ENCODE measurements around the gene SHC1. TPM values are rescaled to one million over a fixed set of nuclear protein-coding genes. Genes with fewer than 3 reads are reported as not detected.

The SHC1 gene
- total and polyA plus RNA-seq, 2 donors from 2014 or later = 43.8 to 153 TPM

- no peaks in the 10 kb centered on the region for H3K27me3 ChIP-seq (ENCODE audit: control insufficient read depth, insufficient read depth, low read length)
- peaks cover 7 to 30% (median 20%) of the 10 kb centered on the region in 3 donors for H3K4me1 ChIP-seq (ENCODE audit: control insufficient read depth in 2 of 3, insufficient read depth in 2 of 3, low read depth in 1 of 3, low read length in 3 of 3)
- H3K9ac ChIP-seq (ENCODE audit: low read length in 3 of 3) = peak within 1 kb of the TSS; percentile 93 to 98 (median 97)
- no peaks in the 10 kb centered on the region for H3K9me3 ChIP-seq (ENCODE audit: control insufficient read depth in 2 of 3, insufficient read depth in 1 of 3, low read length in 3 of 3)
- no peaks in the 10 kb centered on the region for H3K36me3 ChIP-seq (ENCODE audit: control insufficient read depth in 2 of 3, insufficient read depth in 3 of 3, low read length in 3 of 3)
- TF ChIP-seq, protein P1, sequence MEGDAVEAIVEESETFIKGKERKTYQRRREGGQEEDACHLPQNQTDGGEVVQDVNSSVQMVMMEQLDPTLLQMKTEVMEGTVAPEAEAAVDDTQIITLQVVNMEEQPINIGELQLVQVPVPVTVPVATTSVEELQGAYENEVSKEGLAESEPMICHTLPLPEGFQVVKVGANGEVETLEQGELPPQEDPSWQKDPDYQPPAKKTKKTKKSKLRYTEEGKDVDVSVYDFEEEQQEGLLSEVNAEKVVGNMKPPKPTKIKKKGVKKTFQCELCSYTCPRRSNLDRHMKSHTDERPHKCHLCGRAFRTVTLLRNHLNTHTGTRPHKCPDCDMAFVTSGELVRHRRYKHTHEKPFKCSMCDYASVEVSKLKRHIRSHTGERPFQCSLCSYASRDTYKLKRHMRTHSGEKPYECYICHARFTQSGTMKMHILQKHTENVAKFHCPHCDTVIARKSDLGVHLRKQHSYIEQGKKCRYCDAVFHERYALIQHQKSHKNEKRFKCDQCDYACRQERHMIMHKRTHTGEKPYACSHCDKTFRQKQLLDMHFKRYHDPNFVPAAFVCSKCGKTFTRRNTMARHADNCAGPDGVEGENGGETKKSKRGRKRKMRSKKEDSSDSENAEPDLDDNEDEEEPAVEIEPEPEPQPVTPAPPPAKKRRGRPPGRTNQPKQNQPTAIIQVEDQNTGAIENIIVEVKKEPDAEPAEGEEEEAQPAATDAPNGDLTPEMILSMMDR (IDR thresholded peaks at IDR 0.05; ENCODE audit: borderline replicate concordance, extremely low read depth, insufficient read depth) = no peak
- H3K27ac ChIP-seq (ENCODE audit: low read depth in 2 of 2, low read length in 2 of 2) = peak within 1 kb of the TSS; percentile 96 to 98
- FAIRE-seq (peak; percentile 99), DNase-seq (peak; percentile 99 to 100 (median 99))
- peak within 1 kb of the TSS; percentile 75 to 94 (median 83) for H3K4me3 ChIP-seq (ENCODE audit: low read length in 3 of 3)
- intact Hi-C loops (cut with DNase I) = no loop called here
These were observed 3.7 kb upstream of the SHC1 start, which contains the start of gene CKS1B for GRCh38 chr1:154974102-154974807. TSS of gene CKS1B (plus strand) at chr1:154974681. CDS start at chr1:154974746, 65 bp downstream.

DNA sequence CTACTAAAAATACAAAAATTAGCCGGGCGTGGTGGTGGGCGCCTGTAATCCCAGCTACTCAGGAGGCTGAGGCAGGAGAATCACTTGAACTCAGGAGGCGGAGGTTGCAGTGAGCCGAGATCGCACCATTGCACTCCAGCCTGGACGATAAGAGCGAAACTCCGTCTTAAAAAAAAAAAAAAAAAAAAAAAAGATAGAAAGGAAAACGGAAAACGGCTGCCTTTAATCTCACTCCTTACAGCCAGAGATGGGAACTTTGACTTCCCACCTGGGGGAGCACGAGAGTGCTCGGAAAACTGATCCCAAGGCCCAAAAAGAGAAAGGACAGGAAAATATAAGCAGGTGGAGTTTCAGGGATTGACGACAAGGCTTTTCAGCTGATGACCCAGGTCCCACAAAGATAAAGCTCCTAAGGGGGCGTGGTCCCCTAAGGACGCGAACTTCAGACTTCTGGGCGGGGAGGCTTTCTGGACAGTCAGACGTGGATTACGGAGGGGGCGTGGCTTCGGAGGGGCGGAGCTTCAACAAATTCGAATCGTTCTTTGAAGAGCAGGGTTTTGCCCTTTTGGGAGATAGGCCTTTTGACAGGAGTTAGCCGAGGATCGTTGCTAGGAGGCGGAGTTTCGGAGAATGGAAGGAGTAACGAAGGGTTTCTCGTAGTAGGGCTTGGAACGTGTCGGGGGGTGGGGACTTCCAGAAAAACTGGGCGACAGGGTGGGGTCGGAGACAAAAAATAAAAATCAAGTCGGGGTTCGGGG, 3.0 kb upstream of the SHC1 start:
- peaks cover 7 to 30% (median 24%) of the 10 kb centered on the region in 3 donors for H3K4me1 ChIP-seq (ENCODE audit: control insufficient read depth in 2 of 3, insufficient read depth in 2 of 3, low read depth in 1 of 3, low read length in 3 of 3)
- intact Hi-C loops (cut with DNase I) = no loop called here
- H3K27ac ChIP-seq (ENCODE audit: low read depth in 2 of 2, low read length in 2 of 2) = peak overlapping the region; percentile 96 to 98
- H3K36me3 ChIP-seq (ENCODE audit: control insufficient read depth in 2 of 3, insufficient read depth in 3 of 3, low read length in 3 of 3) = peaks cover 0 to 3% (median 0%) of the 10 kb centered on the region in 3 donors
- H3K9ac ChIP-seq (ENCODE audit: low read length in 3 of 3) = peak overlapping the region; percentile 24 to 93 (median 83)
- peak overlapping the region; percentile 75 to 94 (median 83) for H3K4me3 ChIP-seq (ENCODE audit: low read length in 3 of 3)
- H3K9me3 ChIP-seq (ENCODE audit: control insufficient read depth in 2 of 3, insufficient read depth in 1 of 3, low read length in 3 of 3) = no peaks in the 10 kb centered on the region
- DNase-seq = peak; percentile 95 to 99 (median 98)
- no peak for FAIRE-seq
- TF ChIP-seq, protein P1 (IDR thresholded peaks at IDR 0.05; ENCODE audit: borderline replicate concordance, extremely low read depth, insufficient read depth) = peak; percentile 19
- no peaks in the 10 kb centered on the region for H3K27me3 ChIP-seq (ENCODE audit: control insufficient read depth, insufficient read depth, low read length)

DNA sequence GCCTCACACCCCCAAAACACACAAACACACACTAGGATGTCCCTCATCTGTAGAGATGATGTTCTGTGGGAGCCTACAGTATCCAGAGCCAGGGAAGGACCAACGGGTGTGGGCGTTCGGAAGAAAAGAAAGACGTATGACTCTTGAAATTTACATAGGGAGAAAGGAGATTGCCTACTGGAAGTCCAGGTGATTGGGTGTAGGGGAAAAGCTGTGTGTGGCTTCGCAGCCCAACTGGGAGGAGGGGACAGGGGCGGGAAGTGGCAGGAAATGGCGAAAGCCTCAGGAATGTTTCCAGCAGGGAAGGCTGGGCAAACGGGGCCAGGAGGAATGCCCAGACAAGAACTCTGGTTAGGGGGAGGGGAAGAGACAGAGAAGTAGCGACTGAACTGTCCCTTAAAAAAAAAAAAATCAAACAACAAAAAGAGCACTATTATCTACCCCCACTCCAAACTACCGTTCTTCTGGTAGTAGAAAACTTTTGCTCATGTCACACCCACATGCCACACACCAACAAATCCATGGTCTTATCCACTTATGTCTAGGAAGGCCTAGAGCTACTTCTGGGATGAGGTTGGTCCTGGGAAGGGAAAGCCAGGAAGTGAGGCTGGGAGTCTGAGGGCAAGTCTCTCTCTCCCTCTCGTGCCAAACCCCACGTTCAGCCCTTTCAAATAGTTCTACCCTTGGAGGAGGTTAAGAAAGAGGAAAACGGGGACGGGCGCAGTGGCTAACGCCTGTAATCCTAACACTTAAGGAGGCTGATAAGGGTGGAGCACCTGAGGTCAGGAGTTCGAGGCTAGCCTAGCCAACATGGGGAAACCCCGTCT, 2.2 kb upstream of the SHC1 start:
- no peak for FAIRE-seq
- H3K4me1 ChIP-seq (ENCODE audit: control insufficient read depth in 2 of 3, insufficient read depth in 2 of 3, low read depth in 1 of 3, low read length in 3 of 3) = peaks cover 7 to 30% (median 24%) of the 10 kb centered on the region in 3 donors
- no peaks in the 10 kb centered on the region for H3K9me3 ChIP-seq (ENCODE audit: control insufficient read depth in 2 of 3, insufficient read depth in 1 of 3, low read length in 3 of 3)
- peak; percentile 61 to 94 (median 78) for DNase-seq
- TF ChIP-seq, protein P1 (IDR thresholded peaks at IDR 0.05; ENCODE audit: borderline replicate concordance, extremely low read depth, insufficient read depth) = no peak
- peak overlapping the region; percentile 27 to 83 (median 70) for H3K4me3 ChIP-seq (ENCODE audit: low read length in 3 of 3)
- no peaks in the 10 kb centered on the region for H3K27me3 ChIP-seq (ENCODE audit: control insufficient read depth, insufficient read depth, low read length)
- peak overlapping the region in 2 of 3 donors; percentile 73 to 83 for H3K9ac ChIP-seq (ENCODE audit: low read length in 3 of 3)
- H3K36me3 ChIP-seq (ENCODE audit: control insufficient read depth in 2 of 3, insufficient read depth in 3 of 3, low read length in 3 of 3) = peaks cover 0 to 8% (median 6%) of the 10 kb centered on the region in 3 donors
- H3K27ac ChIP-seq (ENCODE audit: low read depth in 2 of 2, low read length in 2 of 2) = peak overlapping the region; percentile 96 to 98
- intact Hi-C loops (cut with DNase I) = no loop called here
